Muscle of leg (tissue), 11 donors: Measurements from ENCODE around the gene NSMCE1. TPM values are rescaled to one million over a fixed set of nuclear protein-coding genes. Genes with fewer than 3 reads are reported as not detected.
"Not testable (repeated sequence)": the region's sequence is repeated elsewhere in the genome, so short reads cannot be mapped to it uniquely, and the experiment has no call there.

Source experiments
- DNase-seq: peaks from one replicate; pipeline ENCODE4 v3.0.0; 2013
- H3K27ac ChIP-seq: one replicate; pipeline ENCODE4 v1.5.1; 2013; ENCODE audit warnings: mild to moderate bottlenecking, low read length, control low read depth
- H3K27me3 ChIP-seq: one replicate; pipeline ENCODE4 v1.6.1; 2013; ENCODE audit warnings: low read length; ENCODE audit not compliant: control insufficient read depth, insufficient read depth
- H3K36me3 ChIP-seq: one replicate; pipeline ENCODE4 v1.6.1; 2013; ENCODE audit warnings: low read length; ENCODE audit not compliant: control insufficient read depth, insufficient read depth
- H3K4me1 ChIP-seq: one replicate; pipeline ENCODE4 v1.6.1; 2013; ENCODE audit warnings: low read length; ENCODE audit not compliant: control insufficient read depth, insufficient read depth
- H3K4me3 ChIP-seq: one replicate; pipeline ENCODE4 v1.5.1; 2013; ENCODE audit warnings: low read length, control low read depth
- H3K9me3 ChIP-seq: replicated peaks from 2 replicates; pipeline ENCODE4 v1.6.1; 2013; ENCODE audit warnings: low read depth, low read length; ENCODE audit not compliant: control insufficient read depth
- WGBS: methylation state at CpG from one replicate; pipeline ENCODE4 v1.1.5; 2013; ENCODE audit warnings: missing lambda C conversion rate; ENCODE audit not compliant: insufficient coverage; 5-methylcytosine and 5-hydroxymethylcytosine counted together
- polyA plus RNA-seq, 8 donors: library from polyadenylated mRNA; unstranded; fragments of 120-200 nt; gene quantifications; one replicate each; pipeline versions ENCODE4 v1.2.1 to v1.2.3, GENCODE V29; 2013; ENCODE audit warnings: inconsistent platforms in 1 of 8, low replicate concordance in 1 of 8; ENCODE audit not compliant: insufficient read length in 8 of 8, insufficient read depth in 1 of 8
- total RNA-seq: library from RNA; stranded (reverse); fragments of 120-200 nt; gene quantifications from one replicate; pipeline ENCODE4 v1.2.4, GENCODE V29; 2013

Gene NSMCE1
- total and polyA plus RNA-seq, 9 donors = 47.6 to 60.0 (median 53.3) TPM

DNA sequence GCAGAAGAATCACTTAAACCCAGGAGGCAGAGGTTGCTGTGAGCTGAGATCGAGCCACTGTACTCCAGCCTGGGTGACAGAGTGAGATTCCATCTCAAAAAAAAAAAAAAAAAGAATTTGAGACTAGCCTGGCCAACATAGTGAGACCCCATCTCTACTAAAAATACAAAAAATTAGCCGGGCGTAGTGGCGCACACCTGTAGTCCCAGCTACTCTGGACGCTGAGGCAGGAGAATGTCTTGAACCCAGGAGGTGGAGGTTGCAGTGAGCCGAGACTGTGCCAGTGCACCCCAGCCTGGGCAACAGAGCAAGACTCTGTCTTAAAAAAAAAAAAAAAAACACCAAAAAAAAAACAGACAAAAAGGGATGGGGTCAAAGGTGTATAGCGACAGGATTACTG, 4.1 kb upstream of the NSMCE1 start:
- H3K27me3 ChIP-seq, H3K27ac ChIP-seq, H3K36me3 ChIP-seq, H3K9me3 ChIP-seq, DNase-seq, H3K4me3 ChIP-seq: not testable (repeated sequence)
- 100% methylated on average over 1 of the region's 7 CpGs for WGBS
- peaks cover 10% of the 10 kb centered on the region for H3K4me1 ChIP-seq

DNA sequence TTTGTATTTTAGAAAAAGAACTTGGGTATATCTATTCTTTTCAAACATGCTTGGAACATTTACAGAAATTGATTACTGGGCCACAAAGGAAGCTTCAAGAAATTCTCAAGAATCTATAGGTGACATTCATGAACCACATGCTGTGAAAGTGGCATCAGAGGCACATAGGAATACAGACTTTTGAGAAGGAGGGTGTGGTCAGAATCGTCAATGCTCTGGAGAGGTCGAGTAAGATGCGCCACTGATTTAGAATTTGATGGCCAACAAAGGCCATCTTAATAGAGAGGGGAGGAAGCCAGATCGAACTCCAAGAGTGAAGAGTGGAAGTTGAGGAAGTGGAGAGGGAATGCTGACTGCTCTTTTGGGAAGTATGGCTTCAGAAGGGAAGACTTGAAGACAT, 3.5 kb upstream of the NSMCE1 start:
- H3K27ac ChIP-seq = no peak overlapping the region
- no peaks in the 10 kb centered on the region for H3K27me3 ChIP-seq
- H3K36me3 ChIP-seq = no peaks in the 10 kb centered on the region
- peaks cover 10% of the 10 kb centered on the region for H3K4me1 ChIP-seq
- DNase-seq = no peak
- H3K9me3 ChIP-seq = no peaks in the 10 kb centered on the region
- WGBS = 90% methylated on average over 4 of the region's 4 CpGs
- no peak overlapping the region for H3K4me3 ChIP-seq

GRCh38 chr16:27270349-27270748, 1.8 kb upstream of the NSMCE1 start:
- WGBS = 100% methylated on average over 1 of the region's 4 CpGs
- H3K4me1 ChIP-seq = peaks cover 10% of the 10 kb centered on the region

GRCh38 chr16:27269300-27270150, 953 bp upstream of the NSMCE1 start:
- peaks cover 10% of the 10 kb centered on the region for H3K4me1 ChIP-seq
- DNase-seq = no peak
- no peaks in the 10 kb centered on the region for H3K9me3 ChIP-seq
- no peaks in the 10 kb centered on the region for H3K27me3 ChIP-seq
- no peak overlapping the region for H3K27ac ChIP-seq
- peak overlapping the region; percentile 87 for H3K4me3 ChIP-seq
- WGBS = 91% methylated on average over 5 of the region's 9 CpGs
- no peaks in the 10 kb centered on the region for H3K36me3 ChIP-seq

More at GRCh38 chr16:27270349-27270748, 1.8 kb upstream of the NSMCE1 start:
- Histone ChIP-seq H3K4me3 (no peak overlapping the region), H3K27me3 (no peaks in the 10 kb centered on the region), H3K9me3 (no peaks in the 10 kb centered on the region), H3K27ac (no peak overlapping the region), H3K36me3 (no peaks in the 10 kb centered on the region)
- DNase-seq = no peak

GRCh38 chr16:27267037-27267677, 1.4 kb downstream of the NSMCE1 start:
- no peaks in the 10 kb centered on the region for H3K27me3 ChIP-seq
- WGBS = no CpG with 5 or more reads among the region's 8 CpGs
- no peak for DNase-seq
- H3K4me3 ChIP-seq = no peak overlapping the region
- H3K9me3 ChIP-seq = no peaks in the 10 kb centered on the region
- H3K27ac ChIP-seq = no peak overlapping the region
- no peaks in the 10 kb centered on the region for H3K36me3 ChIP-seq
- peaks cover 10% of the 10 kb centered on the region for H3K4me1 ChIP-seq

- Histone ChIP-seq H3K27me3 (no peaks in the 10 kb centered on the region), H3K36me3 (no peaks in the 10 kb centered on the region), H3K9me3 (no peaks in the 10 kb centered on the region), H3K4me3 (no peak overlapping the region), H3K4me1 (peaks cover 10% of the 10 kb centered on the region), H3K27ac (no peak overlapping the region)
- no peak for DNase-seq
- WGBS = no CpG with 5 or more reads among the region's 1 CpG
These were observed 2.6 kb downstream of the NSMCE1 start for GRCh38 chr16:27265982-27266381.

GRCh38 chr16:27264151-27264550, 4.4 kb downstream of the NSMCE1 start:
- no peaks in the 10 kb centered on the region for H3K36me3 ChIP-seq
- peaks cover 6% of the 10 kb centered on the region for H3K4me1 ChIP-seq
- no peaks in the 10 kb centered on the region for H3K27me3 ChIP-seq
- no CpG with 5 or more reads among the region's 6 CpGs for WGBS
- DNase-seq = no peak
- no peak overlapping the region for H3K4me3 ChIP-seq
- H3K9me3 ChIP-seq = no peaks in the 10 kb centered on the region
- no peak overlapping the region for H3K27ac ChIP-seq

DNA sequence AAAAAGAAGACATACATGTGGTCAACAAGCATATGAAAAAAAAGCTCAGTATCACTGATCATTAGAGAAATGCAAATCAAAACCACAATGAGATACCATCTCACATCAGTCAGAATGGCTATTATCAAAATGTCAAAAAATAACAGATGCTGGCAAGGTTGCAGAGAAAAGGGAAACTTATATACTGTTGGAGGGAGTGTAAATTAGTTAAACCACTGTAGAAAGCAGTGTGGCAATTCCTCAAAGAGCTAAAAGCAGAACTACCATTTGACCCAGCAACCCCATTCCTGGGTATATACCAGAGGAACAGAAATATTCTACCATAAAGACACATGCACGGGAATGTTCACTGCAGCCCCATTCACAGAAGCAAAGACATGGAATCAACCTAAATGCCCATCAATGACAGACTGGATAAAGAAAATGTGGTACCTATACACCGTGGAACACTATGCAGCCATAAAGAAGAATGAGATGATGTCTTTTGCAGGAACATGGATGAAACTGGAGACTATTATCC, 5.6 kb downstream of the NSMCE1 start:
- WGBS = no CpG with 5 or more reads among the region's 2 CpGs

DNA sequence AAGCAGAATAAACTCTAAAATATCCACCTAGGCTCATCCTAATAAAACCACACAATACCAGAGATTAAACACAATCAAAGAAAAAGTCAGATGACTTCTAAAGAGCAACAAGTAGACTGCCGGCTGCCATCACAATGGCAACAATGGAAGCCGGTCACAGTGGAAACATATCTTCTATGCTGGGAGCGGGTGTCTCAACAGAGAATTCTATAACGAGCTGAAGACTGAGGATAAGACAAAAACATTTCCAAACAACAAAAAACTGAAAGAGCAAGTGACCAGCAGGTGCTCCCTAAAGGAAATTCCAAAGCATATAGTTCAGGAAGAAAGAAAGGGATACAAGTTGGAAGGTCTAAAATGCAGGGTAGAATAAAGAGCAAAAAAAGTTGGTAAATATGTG, 8.9 kb downstream of the NSMCE1 start:
- H3K4me1 ChIP-seq = no peaks in the 10 kb centered on the region
- H3K27ac ChIP-seq = no peak overlapping the region
- no CpG with 5 or more reads among the region's 4 CpGs for WGBS
- no peak for DNase-seq
- no peaks in the 10 kb centered on the region for H3K9me3 ChIP-seq
- H3K36me3 ChIP-seq = peaks cover 20% of the 10 kb centered on the region
- no peak overlapping the region for H3K4me3 ChIP-seq
- H3K27me3 ChIP-seq = no peaks in the 10 kb centered on the region

More for the DNA sequence above, 5.6 kb downstream of the NSMCE1 start:
- H3K36me3 ChIP-seq, H3K27ac ChIP-seq, H3K4me1 ChIP-seq, H3K4me3 ChIP-seq, H3K9me3 ChIP-seq, H3K27me3 ChIP-seq, DNase-seq: not testable (repeated sequence)

- H3K4me3 ChIP-seq = no peak overlapping the region
- WGBS = 63% methylated on average over 1 of the region's 3 CpGs
- H3K9me3 ChIP-seq = no peaks in the 10 kb centered on the region
- H3K27ac ChIP-seq = peak overlapping the region; percentile 35
- no peaks in the 10 kb centered on the region for H3K27me3 ChIP-seq
- H3K4me1 ChIP-seq = no peaks in the 10 kb centered on the region
- DNase-seq = no peak
- H3K36me3 ChIP-seq = peaks cover 24% of the 10 kb centered on the region
These were observed 10.3 kb downstream of the NSMCE1 start for GRCh38 chr16:27258241-27258734.
